Sigmoid colon (tissue), 7 donors: Measurements from ENCODE around the gene EMILIN2. TPM values are rescaled to one million over a fixed set of nuclear protein-coding genes. Genes with fewer than 3 reads are reported as not detected.
A peak's percentile ranks its signal among the peaks of the same experiment; 100 is the strongest.
"Not testable (repeated sequence)": the region's sequence is repeated elsewhere in the genome, so short reads cannot be mapped to it uniquely, and the experiment has no call there.

ENCODE experiments used
- DNase-seq: peaks from one replicate; pipeline ENCODE4 v3.0.0-alpha.2; 2019
- H3K27ac ChIP-seq, 4 donors: fragments of 200-600 bp; sonication (generic); one replicate each; pipeline ENCODE4 v1.5.1; 2016 to 2019; ENCODE audit warnings: mild to moderate bottlenecking in 1 of 4
- H3K27me3 ChIP-seq, 3 donors: fragments of 200-600 bp; sonication (generic); one replicate each; pipeline ENCODE4 v1.5.1; 2019; ENCODE audit warnings: mild to moderate bottlenecking in 1 of 3
- H3K36me3 ChIP-seq, 4 donors: fragments of 200-600 bp; sonication (generic); one replicate each; pipeline ENCODE4 v1.5.1; 2016 to 2019
- H3K4me1 ChIP-seq, 4 donors: fragments of 200-600 bp; sonication (generic); one replicate each; pipeline ENCODE4 v1.5.1; 2017 to 2019
- H3K4me3 ChIP-seq, 4 donors: fragments of 200-600 bp; sonication (generic); one replicate each; pipeline ENCODE4 v1.5.1; 2017 to 2019; ENCODE audit warnings: mild to moderate bottlenecking in 2 of 4, moderate library complexity in 1 of 4
- H3K9me3 ChIP-seq, 4 donors: fragments of 200-600 bp in 3 of 4; sonication (generic) in 3 of 4; one replicate each; pipeline versions ENCODE4 v1.5.1 to v1.6.1; 2013 to 2019
- EP300 ChIP-seq, 4 donors: sonication (generic); formaldehyde crosslinking; IDR thresholded peaks; one replicate each; pipeline ENCODE4 v1.6.1; 2017; ENCODE audit warnings: antibody characterized with exemption in 4 of 4
- POLR2A ChIP-seq, 2 donors: fragments of 450-650 bp; IDR thresholded peaks; one replicate each; pipeline ENCODE4 v1.6.1; 2016; ENCODE audit warnings: antibody characterized with exemption in 2 of 2, mild to moderate bottlenecking in 2 of 2, moderate library complexity in 2 of 2
- POLR2AphosphoS5 ChIP-seq, 4 donors: sonication (generic); formaldehyde crosslinking; IDR thresholded peaks; one replicate each; pipeline ENCODE4 v1.6.1; 2017; ENCODE audit warnings: antibody characterized with exemption in 4 of 4
- WGBS, 2 donors: extraction: QIAGEN DNeasy Blood & Tissue Kit; methylation state at CpG; one replicate each; pipeline ENCODE4 v1.1.7; 2013; 5-methylcytosine and 5-hydroxymethylcytosine counted together
- intact Hi-C: fragments of 100-400 bp; cut with DNase I; formaldehyde crosslinking; loops from one replicate; pipeline ENCODE4 v1.15.1; 2023
- polyA plus RNA-seq, 3 donors: library from polyadenylated mRNA; stranded (reverse); fragments of 200-250 nt; gene quantifications; one replicate each; pipeline ENCODE4 v1.2.3, GENCODE V29; 2013
- total RNA-seq, 4 donors: library from RNA; depleted of rRNA; stranded (reverse); fragments of >200 nt; gene quantifications; one replicate each; pipeline ENCODE4 v1.1.0, GENCODE V29; 2016
- TF ChIP-seq, protein P1 (sequence below), 4 experiments: fragments of 450-650 bp in 3 of 4; fragments of 200-600 bp in 1 of 4; IDR thresholded peaks; one replicate each; pipeline ENCODE4 v1.5.1; 2016 to 2019; ENCODE audit warnings: antibody characterized with exemption in 4 of 4, mild to moderate bottlenecking in 3 of 4, moderate library complexity in 2 of 4
- donor health status: healthy with polysubstance abuse.
- donor health status: Bipolar disorder and iron deficiency.
- donor health status: healthy.

The EMILIN2 gene
- total and polyA plus RNA-seq, 7 donors, result 4.8 to 12.0 (median 9.5) TPM

DNA sequence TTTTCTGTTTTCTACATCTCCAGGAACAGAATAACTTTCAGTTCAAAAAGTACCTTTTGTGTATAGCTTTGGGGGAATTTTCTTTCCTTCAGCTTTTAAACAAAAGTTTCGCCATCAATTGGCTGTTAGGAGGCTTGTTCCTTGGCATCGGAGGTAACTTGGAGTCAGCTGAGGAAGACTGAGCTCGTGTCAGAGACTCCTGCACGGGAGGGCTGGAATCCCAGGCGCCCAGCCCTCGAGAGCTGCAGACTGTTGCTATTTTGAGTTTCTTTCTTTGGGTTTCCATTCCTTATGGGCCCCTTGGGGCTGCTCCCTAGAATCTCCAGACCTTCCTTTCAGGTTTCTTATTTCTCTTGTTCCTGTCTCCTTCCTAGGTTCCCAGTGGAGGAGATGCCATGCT is 8.1 kb downstream of the EMILIN2 start:
- no peak overlapping the region for H3K4me3 ChIP-seq
- 87 to 89% methylated on average over 6 of the region's 6 CpGs for WGBS, 2 donors
- no peaks in the 10 kb centered on the region for H3K9me3 ChIP-seq
- no peak for TF ChIP-seq POLR2AphosphoS5 (IDR thresholded peaks at IDR 0.05)
- TF ChIP-seq, protein P1, sequence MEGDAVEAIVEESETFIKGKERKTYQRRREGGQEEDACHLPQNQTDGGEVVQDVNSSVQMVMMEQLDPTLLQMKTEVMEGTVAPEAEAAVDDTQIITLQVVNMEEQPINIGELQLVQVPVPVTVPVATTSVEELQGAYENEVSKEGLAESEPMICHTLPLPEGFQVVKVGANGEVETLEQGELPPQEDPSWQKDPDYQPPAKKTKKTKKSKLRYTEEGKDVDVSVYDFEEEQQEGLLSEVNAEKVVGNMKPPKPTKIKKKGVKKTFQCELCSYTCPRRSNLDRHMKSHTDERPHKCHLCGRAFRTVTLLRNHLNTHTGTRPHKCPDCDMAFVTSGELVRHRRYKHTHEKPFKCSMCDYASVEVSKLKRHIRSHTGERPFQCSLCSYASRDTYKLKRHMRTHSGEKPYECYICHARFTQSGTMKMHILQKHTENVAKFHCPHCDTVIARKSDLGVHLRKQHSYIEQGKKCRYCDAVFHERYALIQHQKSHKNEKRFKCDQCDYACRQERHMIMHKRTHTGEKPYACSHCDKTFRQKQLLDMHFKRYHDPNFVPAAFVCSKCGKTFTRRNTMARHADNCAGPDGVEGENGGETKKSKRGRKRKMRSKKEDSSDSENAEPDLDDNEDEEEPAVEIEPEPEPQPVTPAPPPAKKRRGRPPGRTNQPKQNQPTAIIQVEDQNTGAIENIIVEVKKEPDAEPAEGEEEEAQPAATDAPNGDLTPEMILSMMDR (IDR thresholded peaks at IDR 0.05), result no peak
- no peak for TF ChIP-seq POLR2A (IDR thresholded peaks at IDR 0.05)
- TF ChIP-seq EP300 (IDR thresholded peaks at IDR 0.05), result no peak
- peak; percentile 64 for DNase-seq
- H3K36me3 ChIP-seq, result no peaks in the 10 kb centered on the region
- H3K27me3 ChIP-seq, result peaks cover 0 to under 1% (median 0%) of the 10 kb centered on the region in 3 donors
- intact Hi-C loops, result no loop called here
- peaks cover 0 to 7% (median 0%) of the 10 kb centered on the region in 4 donors for H3K4me1 ChIP-seq
- peak overlapping the region in 2 of 4 donors; percentile 7 to 41 for H3K27ac ChIP-seq

DNA sequence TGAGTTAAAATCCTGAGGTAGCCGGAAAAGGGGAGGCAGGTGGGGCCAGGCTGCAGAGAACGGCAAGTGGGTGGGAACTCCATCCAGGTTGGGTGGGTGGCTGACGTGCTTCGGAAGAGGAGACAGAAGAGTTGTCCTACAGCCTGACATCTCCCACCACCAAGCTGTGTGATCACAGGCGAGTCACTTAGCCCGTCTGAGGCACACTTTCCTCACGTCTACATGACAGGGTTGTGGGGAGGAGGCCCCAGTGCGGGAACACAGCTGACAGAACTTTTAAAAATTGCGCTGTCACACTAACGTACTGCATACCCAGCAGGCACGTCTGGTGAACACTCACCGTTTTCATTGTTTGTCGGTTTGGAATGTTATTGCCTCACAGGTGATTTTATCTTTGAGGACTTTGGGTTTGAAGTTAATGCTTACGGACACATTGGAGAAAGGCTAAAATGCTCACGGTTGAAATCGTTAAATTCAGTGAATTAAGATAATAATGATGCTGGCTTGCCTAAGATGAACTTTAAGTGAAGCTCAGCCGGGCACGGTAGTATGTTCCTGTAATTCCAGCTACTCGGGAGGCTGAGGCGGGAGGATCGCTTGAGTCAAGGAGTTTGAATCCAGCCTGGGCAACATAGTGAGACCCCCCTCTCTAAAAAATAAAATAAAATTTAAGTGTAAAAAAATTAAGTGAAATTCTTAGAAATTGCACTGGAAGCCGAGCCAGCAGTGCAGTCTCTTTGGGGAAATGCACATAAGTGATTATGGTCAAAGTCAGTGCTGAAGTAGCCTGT is 8.9 kb downstream of the EMILIN2 start:
- H3K36me3 ChIP-seq, result no peaks in the 10 kb centered on the region
- no peaks in the 10 kb centered on the region for H3K9me3 ChIP-seq
- TF ChIP-seq, protein P1 (IDR thresholded peaks at IDR 0.05), result no peak
- no peak for TF ChIP-seq POLR2AphosphoS5 (IDR thresholded peaks at IDR 0.05)
- no peak for TF ChIP-seq EP300 (IDR thresholded peaks at IDR 0.05)
- no peak overlapping the region for H3K4me3 ChIP-seq
- peak overlapping the region in 2 of 4 donors; percentile 67 to 69 for H3K27ac ChIP-seq
- 91 to 95% methylated on average over 22 of the region's 22 CpGs for WGBS, 2 donors
- no peaks in the 10 kb centered on the region for H3K27me3 ChIP-seq
- peak; percentile 52 for DNase-seq
- H3K4me1 ChIP-seq, result peaks cover 0 to 7% (median 0%) of the 10 kb centered on the region in 4 donors
- intact Hi-C loops, result no loop called here

DNA sequence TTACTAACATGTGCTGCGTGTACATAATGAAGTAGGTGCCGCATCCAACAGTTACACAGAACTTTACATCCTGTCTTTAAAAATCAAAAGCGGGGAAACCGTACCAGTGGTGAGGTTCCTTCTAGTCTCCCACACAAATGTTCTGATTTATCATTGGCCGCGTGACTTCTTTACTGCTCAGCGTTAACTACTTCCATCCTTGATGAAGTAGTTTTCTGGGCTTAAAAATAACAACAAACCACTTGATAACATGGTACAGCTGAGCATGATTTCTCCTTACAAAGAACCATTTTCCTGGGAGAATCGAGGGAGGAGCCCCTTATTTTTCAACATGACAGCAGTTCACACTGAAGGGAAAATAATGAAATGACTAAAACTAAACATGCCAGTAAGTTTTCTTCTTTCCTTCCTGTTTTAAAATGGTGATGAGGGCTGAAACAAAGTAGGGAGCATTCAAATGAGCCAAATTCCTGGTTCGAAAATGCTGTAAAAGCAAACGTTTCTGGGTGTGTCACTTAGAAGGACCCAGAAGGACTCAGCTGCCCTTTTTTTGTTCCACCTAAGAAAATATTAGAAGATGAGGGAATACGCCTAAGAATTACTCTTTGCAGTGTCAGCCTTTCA is 9.9 kb downstream of the EMILIN2 start:
- 56 to 58% methylated on average over 11 of the region's 11 CpGs for WGBS, 2 donors
- intact Hi-C loops, result no loop called here
- DNase-seq, result peak; percentile 39
- no peaks in the 10 kb centered on the region for H3K9me3 ChIP-seq
- no peak overlapping the region for H3K4me3 ChIP-seq
- TF ChIP-seq POLR2A (IDR thresholded peaks at IDR 0.05) (no peak), EP300 (IDR thresholded peaks at IDR 0.05) (no peak), POLR2AphosphoS5 (IDR thresholded peaks at IDR 0.05) (no peak)
- TF ChIP-seq, protein P1 (IDR thresholded peaks at IDR 0.05), result no peak
- H3K27me3 ChIP-seq, result no peaks in the 10 kb centered on the region
- H3K36me3 ChIP-seq, result no peaks in the 10 kb centered on the region
- peaks cover 0 to 7% (median 0%) of the 10 kb centered on the region in 4 donors for H3K4me1 ChIP-seq
- H3K27ac ChIP-seq, result peak overlapping the region; percentile 35 to 69 (median 53)

DNA sequence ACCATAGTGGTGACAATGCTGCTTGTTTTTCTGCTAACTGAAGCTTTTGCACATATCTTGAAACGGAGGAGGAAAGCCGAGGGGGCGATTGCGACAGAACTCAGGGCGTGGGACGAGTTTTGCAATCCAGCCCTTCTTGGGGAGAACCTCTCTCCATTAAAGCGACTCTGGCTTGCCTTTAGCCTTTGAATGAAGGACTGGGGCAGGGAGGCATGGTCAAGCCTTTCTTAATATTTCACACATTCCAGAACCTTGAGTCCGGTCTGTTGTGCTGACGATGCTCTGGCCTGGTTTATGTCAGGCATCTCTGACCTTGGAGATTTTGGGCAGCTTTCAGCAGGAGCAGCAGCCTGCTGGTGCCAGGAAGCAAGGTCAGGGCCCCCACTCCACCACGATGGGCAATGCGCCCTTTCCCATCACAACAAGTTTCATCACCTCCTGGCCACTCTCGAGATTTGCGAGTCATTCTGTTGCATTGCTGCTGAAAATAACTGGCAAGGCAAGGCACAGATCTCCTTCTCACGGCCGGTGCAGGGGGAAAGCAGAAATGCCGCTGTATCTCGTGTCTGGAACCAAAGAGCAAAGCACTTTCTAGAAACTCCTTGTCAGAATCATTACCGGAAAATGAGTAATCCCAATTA is 10.8 kb downstream of the EMILIN2 start:
- intact Hi-C loops, result no loop called here
- no peaks in the 10 kb centered on the region for H3K27me3 ChIP-seq
- peak; percentile 92 for DNase-seq
- H3K9me3 ChIP-seq, result no peaks in the 10 kb centered on the region
- H3K4me3 ChIP-seq, result no peak overlapping the region
- H3K36me3 ChIP-seq, result no peaks in the 10 kb centered on the region
- 70 to 72% methylated on average over 18 of the region's 18 CpGs for WGBS, 2 donors
- H3K27ac ChIP-seq, result peak overlapping the region; percentile 35 to 69 (median 53)
- TF ChIP-seq POLR2AphosphoS5 (IDR thresholded peaks at IDR 0.05) (peak; percentile 47 to 67 (median 60)), POLR2A (IDR thresholded peaks at IDR 0.05) (no peak)
- peaks cover 0 to 7% (median 0%) of the 10 kb centered on the region in 4 donors for H3K4me1 ChIP-seq

DNA sequence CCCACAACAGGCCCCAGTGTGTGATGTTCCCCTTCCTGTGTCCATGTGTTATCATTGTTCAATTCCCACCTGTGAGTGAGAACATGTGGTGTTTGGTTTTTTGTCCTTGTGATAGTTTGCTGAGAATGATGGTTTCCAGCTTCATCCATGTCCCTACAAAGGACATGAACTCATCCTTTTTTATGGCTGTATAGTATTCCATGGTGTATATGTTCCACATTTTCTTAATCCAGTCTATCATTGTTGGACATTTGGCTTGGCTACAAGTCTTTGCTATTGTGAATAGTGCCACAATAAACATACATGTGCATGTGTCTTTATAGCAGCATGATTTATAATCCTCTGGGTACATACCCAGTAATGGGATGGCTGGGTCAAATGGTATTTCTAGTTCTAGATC is 13.6 kb downstream of the EMILIN2 start:
- intact Hi-C loops, result not testable (repeated sequence)

DNA sequence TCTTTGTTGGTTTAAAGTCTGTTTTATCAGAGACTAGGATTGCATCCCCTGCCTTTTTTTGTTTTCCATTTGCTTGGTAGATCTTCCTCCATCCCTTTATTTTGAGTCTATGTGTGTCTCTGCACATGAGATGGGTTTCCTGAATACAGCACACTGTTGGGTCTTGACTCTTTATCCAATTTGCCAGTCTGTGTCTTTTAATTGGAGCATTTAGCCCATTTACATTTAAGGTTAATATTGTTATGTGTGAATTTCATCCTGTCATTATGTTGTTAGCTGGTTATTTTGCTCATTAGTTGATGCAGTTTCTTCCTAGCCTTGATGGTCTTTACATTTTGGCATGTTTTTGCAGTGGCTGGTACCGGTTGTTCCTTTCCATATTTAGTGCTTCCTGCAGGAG is 17.2 kb downstream of the EMILIN2 start:
- DNase-seq, H3K4me1 ChIP-seq, intact Hi-C loops, H3K4me3 ChIP-seq, H3K27me3 ChIP-seq, H3K36me3 ChIP-seq, H3K27ac ChIP-seq, H3K9me3 ChIP-seq: not testable (repeated sequence)
- 85 to 86% methylated on average over 1 of the region's 1 CpG for WGBS, 2 donors

More for the DNA sequence above, 13.6 kb downstream of the EMILIN2 start:
- not testable (repeated sequence) for H3K9me3 ChIP-seq, H3K4me1 ChIP-seq, H3K27ac ChIP-seq, H3K4me3 ChIP-seq, H3K36me3 ChIP-seq, H3K27me3 ChIP-seq, DNase-seq

DNA sequence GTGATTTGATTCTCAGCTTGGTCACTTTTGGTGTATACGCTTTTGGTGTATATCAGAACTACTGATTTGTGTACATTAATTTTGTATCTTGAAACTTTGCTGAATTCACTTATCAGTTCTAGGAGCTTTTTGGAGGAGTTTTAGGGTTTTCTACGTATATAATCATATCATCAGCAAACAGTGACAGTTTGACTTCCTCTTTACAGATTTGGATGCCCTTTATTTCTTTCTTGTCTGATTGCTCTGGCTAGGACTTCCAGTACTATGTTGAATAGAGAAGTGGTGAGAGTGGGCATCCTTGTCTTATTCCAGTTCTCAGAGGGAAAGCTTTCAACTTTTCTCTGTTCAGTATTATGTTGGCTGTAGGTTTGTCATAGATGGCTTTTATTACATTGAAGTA is 19.7 kb downstream of the EMILIN2 start:
- H3K36me3 ChIP-seq, H3K27me3 ChIP-seq, DNase-seq, H3K27ac ChIP-seq, H3K4me1 ChIP-seq, H3K9me3 ChIP-seq, H3K4me3 ChIP-seq, intact Hi-C loops: not testable (repeated sequence)
- 48 to 59% methylated on average over 2 of the region's 2 CpGs for WGBS, 2 donors
